NAMALWA (cell line): ENCODE measurements around the gene MKX.
"Not testable (repeated sequence)": the region's sequence is repeated elsewhere in the genome, so short reads cannot be mapped to it uniquely, and the experiment has no call there.

Experiments
- DNase-seq: peaks from one replicate; pipeline ENCODE4 v3.0.0-alpha.2; 2015; ENCODE audit warnings: low spot score

MKX gene

DNA sequence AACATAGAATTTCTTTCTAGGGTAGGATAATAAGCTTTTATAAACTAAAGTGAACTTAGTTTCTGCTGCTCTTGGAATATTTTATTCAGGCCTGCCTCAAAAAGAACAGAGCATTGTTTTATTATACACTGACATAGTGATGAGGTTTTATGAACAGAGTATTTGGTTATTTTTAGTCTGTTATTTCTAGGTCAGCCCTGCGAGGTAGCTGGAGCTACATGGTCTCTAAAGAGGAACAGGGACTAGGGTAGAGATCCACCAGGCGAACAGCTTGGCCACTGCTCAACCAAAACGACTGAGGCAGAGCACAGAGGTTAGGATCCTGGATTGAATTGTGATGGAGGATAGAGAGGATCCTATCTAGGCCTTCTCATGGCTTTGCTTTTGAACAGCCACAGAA lies 53.0 kb downstream of the MKX start:
- no peak for DNase-seq

- DNase-seq, result no peak
Observed at GRCh38 chr10:27688991-27689390, 56.6 kb downstream of the MKX start.

- no peak for DNase-seq
Observed at GRCh38 chr10:27688276-27688675, 57.3 kb downstream of the MKX start.

- DNase-seq, result no peak
Observed at GRCh38 chr10:27687743-27688142, 57.9 kb downstream of the MKX start.

- no peak for DNase-seq
Observed at GRCh38 chr10:27687326-27687725, 58.3 kb downstream of the MKX start.

DNA sequence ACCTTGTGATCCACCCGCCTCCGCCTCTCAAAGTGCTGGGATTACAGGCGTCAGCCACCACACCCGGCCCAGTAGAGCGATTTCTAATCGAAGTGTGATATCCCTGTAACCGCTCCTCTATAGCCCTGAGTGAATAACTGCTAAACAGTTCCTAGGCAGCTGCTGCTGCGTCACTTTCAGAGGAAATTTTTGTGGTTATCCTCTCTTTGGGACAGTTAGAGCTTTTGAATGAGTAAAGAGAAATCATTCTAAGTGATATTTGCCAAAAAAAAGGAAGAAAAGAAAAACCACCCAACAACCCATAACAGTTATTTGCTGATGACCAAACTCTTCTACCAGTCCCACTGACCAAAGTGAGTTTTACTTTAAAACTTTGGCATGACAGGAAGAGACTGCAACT lies 59.9 kb downstream of the MKX start:
- no peak for DNase-seq

GRCh38 chr10:27683226-27683625 lies 62.4 kb downstream of the MKX start:
- DNase-seq, result no peak

DNA sequence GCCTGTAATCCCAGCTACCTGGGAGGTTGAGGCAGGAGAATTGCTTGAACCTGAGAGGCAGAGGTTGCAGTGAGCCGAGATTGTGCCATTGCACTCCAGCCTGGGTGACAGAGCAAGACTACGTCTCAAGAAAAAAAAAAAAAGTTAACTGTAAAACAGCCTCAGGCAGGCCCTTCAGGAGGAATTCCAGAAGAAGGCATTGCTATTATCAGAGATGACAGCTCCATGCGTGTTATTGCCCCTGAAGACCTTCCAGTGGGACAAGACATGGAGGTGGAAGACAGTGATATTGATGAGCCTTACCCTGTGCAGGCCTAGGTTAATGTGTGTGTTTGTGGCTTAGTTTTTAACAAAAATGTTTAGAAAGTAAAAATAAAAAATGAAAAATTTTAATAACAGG lies 63.8 kb downstream of the MKX start:
- DNase-seq, result not testable (repeated sequence)

GRCh38 chr10:27680691-27681605 lies 64.7 kb downstream of the MKX start:
- DNase-seq, result no peak

DNA sequence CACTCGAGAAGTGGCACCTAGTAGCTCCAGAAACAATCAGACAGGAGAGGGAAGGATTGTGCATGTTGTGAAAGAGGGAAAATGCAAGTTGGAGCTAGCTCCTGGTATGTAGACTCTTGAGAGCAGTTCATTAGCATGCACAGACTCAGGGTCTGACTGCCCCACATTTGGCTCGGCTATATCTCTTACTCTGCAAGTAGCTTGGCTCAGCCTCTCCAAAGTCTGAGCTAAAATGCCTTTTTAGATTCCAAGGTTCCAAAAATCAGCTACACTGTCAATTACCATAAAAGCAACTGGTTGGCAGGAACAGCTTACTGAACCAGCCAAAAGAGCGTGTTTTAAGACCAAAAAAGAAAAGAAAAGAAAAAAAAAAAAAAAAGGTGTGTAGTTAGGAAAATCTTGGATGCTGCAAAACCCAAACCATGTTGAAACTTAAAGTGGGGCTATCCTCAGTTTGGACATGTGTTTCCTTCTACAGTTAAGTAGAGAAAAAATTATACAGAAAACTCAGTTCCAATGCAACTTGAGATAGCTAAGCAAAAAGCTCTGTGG lies 65.5 kb downstream of the MKX start:
- DNase-seq, result no peak

DNA sequence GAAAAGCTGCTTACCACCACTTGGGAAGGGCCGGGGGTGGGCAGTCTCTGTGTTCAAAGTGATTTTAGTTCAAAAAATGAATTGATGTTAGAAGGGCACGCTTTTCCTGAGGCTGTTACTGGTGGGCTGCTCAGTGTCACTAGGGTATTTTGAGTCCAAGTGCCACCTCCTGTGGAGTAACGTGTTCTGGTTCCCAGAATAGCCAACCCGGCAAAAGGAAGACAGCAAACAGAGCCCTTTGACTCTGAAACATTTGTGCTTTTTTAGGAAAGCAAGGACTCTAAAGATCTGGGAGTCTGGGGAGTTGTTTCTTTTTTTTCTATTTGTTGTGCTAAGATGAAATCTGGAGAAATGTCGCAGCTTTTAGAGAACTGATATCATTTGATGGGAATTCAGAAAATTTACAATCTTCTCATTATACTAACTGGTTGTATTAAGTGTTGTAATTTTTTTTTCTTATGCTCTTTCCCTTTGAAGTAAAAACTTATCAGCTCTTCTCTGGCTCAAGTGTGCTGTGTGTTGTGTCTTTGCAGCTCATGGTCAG lies 66.2 kb downstream of the MKX start:
- no peak for DNase-seq

DNA sequence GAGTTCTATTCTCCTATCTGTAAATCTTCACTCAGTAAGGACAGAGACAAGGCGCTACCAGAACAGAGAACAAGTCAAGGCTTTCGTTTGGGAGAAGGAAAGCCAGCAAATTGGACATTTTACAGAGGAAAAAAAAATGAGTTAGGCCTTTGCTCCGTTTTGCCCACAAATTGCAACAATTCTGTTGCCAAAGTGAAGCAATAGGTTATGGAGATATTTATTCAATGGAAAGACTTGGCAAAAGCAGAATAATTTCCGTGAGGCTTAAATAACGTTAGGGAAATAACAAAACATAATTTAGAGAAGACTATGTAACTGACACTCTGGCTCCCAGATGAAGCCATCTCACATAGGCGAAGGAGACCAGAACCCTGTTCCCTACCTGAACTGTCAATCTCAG lies 67.5 kb downstream of the MKX start:
- DNase-seq, result no peak

DNA sequence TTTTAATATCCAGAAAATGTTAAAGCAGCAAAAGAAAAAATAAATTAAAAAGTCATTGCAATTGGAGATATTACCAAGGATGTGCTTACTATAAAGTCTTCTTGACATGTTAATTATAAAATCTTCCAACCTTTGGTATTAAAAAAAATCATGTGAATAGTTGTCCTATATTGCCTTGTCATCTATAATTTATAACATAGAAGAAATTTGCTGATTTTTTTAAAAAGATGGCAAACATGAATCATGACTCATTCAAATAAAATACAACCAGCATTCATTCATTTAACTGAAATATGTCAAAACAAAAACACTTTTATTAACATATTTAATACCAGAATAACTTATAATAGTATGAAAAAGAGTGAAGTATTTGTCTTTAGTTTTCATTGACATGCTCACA lies 72.6 kb downstream of the MKX start:
- DNase-seq, result no peak

DNA sequence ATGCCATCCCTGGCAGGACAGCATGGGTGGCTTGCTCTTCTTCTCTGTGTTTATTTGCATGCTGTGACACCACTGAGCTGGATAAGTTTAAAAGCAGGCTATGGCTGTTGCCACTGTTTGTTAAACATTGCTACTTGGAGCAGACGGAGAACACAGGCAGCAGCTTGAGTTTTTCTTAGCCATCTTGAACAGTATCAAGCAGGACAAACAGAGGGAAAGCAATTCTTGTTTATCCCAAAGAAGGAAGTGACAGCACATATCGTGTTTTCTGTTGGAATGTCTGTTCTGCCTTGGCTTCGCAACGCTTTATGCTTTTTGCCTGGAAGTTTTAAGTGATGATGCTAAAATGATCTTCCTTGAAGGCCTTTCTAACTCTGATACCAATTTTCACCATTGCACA lies 73.8 kb downstream of the MKX start:
- no peak for DNase-seq

DNA sequence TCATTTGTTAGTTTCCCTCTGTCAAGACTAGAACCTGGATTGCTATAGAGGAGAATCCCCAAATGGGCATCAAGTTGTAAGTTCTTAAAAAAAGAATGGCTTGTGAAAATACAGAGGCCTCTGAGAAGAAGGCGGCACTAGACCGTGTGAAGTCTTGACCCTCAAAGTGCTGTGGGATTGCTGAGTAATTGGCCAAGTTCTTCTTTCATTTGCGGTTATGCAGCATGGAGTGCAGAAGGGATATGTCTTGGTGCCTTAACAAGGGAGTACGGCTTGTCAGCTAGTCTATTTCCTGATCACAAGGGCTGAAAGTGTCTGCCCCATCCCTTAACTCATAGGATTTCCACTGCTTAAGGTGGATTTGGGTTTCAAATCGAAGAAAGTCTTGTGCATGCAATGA lies 81.2 kb downstream of the MKX start:
- DNase-seq, result no peak

- DNase-seq, result no peak
Observed at GRCh38 chr10:27663621-27664020, 82.0 kb downstream of the MKX start.

- DNase-seq, result no peak
Observed at GRCh38 chr10:27661514-27662286, 83.9 kb downstream of the MKX start.

DNA sequence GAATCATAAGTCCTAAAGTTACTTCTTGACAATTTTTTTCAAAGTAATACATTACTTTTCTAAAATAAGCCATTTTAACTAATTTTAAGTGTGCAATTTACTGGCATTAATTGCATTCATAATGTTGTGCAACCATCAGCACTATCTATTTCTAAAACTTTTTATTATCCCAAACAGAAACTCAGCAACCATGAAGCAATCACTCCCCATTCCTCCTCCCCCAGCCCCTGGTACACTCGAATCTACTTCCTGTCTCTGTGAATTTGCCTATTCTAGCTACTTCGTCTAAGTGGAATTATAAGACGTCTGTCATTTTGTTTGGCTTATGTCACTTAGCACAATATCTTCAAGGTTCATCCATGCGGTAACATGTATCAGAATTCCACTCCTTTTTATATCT lies 84.9 kb downstream of the MKX start:
- DNase-seq, result no peak

DNA sequence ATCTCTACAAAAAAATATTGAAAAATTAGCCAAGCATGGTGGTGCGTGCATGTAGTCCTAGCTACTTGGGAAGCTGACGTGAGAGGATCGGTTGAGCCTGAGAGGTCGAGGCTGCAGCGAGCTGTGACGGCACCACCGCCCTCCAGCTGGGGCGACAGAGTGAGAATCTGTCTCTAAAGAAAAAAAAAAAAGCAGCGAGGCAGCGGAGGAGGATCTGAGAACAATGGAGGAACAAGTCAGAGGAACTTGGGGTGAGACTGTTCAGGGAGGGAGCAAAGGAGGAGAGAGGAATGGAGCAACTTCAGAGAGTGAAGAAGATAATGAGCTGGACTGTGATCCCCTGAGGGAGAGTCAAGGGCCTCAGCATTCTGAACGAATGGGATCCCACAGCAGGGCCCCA lies 85.4 kb downstream of the MKX start:
- DNase-seq, result no peak

- no peak for DNase-seq
Observed at GRCh38 chr10:27659786-27660185, 85.8 kb downstream of the MKX start.

DNA sequence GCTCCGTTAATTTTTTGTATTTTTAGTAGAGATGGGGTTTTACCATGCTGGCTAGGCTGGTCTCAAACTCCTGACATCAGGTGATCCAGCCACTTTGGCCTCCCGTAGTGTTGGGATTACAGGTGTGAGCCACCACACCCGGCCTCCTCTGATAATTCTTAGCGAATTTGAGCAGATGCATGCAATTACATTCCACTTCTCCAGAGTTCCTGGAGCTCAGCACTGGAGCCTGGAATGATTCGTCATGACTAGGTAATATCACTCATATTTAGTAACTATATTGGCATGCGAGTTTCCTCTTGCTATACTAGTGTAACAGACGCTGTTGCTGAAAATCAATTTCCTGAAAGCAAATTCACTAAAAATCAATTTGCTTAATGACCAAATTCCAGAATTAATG lies 86.8 kb downstream of the MKX start:
- DNase-seq, result no peak

DNA sequence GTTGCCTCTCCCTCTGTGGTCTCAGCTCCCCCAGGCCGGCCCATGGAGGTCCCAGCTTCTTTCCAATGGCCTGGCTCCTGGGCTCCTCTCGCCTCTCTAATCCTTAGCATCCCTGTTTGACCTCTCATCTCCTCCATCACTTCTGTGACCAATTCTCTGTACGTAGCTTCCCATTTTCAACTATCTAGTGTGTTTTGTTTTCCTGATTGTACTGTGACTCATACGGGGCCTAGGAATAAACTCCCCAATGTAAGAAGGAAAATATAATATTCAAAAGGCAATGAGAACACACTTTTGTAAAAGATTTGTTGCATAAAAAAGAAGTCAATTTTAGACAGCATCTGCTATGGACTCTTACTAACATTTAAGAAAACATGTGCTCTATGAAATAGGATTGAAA lies 90.3 kb downstream of the MKX start:
- no peak for DNase-seq

DNA sequence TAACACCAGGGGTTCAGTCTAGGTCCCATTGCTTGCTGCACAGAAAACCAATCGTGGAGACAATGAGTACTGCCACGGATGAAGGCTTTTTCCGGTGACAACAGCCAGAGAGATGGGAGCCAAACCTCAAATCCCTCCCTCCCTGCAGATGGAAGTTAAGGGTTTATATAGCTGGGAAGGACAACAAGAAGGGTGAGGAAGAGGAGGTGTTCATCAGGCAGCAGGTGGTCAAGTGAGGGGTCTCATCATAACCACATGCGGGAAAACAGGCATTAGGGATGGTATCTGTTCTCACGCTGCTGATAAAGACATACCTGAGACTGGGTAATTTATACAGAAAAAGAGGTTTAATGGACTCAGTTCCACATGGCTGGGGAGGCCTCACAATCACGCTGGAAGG lies 91.3 kb downstream of the MKX start:
- no peak for DNase-seq
